WTC11 (cell line): ENCODE measurements around the gene SLITRK5. TPM values are rescaled to one million over a fixed set of nuclear protein-coding genes. Genes with fewer than 3 reads are reported as not detected.

ENCODE experiments used
- AR ChIP-seq: fragments of 250-450 bp; sonication (Bioruptor Pico); IDR thresholded peaks from 2 replicates; pipeline ENCODE4 v1.9.0; 2021; ENCODE audit warnings: mild to moderate bottlenecking
- ATF6 ChIP-seq: sonication (generic); formaldehyde crosslinking; IDR thresholded peaks from 2 replicates; pipeline ENCODE4 v1.8.1; 2023; ENCODE audit warnings: mild to moderate bottlenecking, missing genetic modification reagents
- CBFB ChIP-seq: sonication (generic); formaldehyde crosslinking; IDR thresholded peaks from 2 replicates; pipeline ENCODE4 v1.8.1; 2022; ENCODE audit warnings: mild to moderate bottlenecking, low read depth, missing genetic modification reagents
- CDX4 ChIP-seq: fragments of 250-450 bp; sonication (Bioruptor Pico); IDR thresholded peaks from 2 replicates; pipeline ENCODE4 v1.9.0; 2021; ENCODE audit warnings: moderate library complexity, mild to moderate bottlenecking, inconsistent platforms, borderline replicate concordance
- E2F1 ChIP-seq: sonication (generic); formaldehyde crosslinking; IDR thresholded peaks from 2 replicates; pipeline ENCODE4 v1.8.0; 2022; ENCODE audit warnings: mild to moderate bottlenecking, missing genetic modification reagents
- ERG ChIP-seq: fragments of 250-450 bp; sonication (Bioruptor Pico); IDR thresholded peaks from 2 replicates; pipeline ENCODE4 v1.8.0; 2021; ENCODE audit warnings: mild to moderate bottlenecking
- ETV6 ChIP-seq: sonication (generic); formaldehyde crosslinking; IDR thresholded peaks from 2 replicates; pipeline ENCODE4 v1.8.1; 2022; ENCODE audit warnings: mild to moderate bottlenecking, missing genetic modification reagents
- GRHL2 ChIP-seq: fragments of 250-450 bp; sonication (Bioruptor Pico); IDR thresholded peaks from 2 replicates; pipeline ENCODE4 v1.8.0; 2022; ENCODE audit warnings: mild to moderate bottlenecking, moderate library complexity; ENCODE audit not compliant: insufficient replicate concordance, severe bottlenecking
- JAZF1 ChIP-seq: fragments of 250-450 bp; sonication (Bioruptor Pico); IDR thresholded peaks from 2 replicates; pipeline ENCODE4 v1.9.0; 2021; ENCODE audit warnings: moderate library complexity, mild to moderate bottlenecking, inconsistent platforms
- MAX ChIP-seq: sonication (generic); formaldehyde crosslinking; IDR thresholded peaks from 2 replicates; pipeline ENCODE4 v1.8.0; 2022; ENCODE audit warnings: mild to moderate bottlenecking, missing genetic modification reagents
- OVOL2 ChIP-seq: fragments of 250-450 bp; sonication (Bioruptor Pico); IDR thresholded peaks from 2 replicates; pipeline ENCODE4 v1.9.0; 2021; ENCODE audit warnings: mild to moderate bottlenecking, borderline replicate concordance
- SP1 ChIP-seq: sonication (generic); formaldehyde crosslinking; conservative IDR thresholded peaks from 2 replicates; pipeline ENCODE4 v1.8.1; 2022; ENCODE audit warnings: missing genetic modification reagents
- STAT6 ChIP-seq: sonication (generic); formaldehyde crosslinking; conservative IDR thresholded peaks from 2 replicates; pipeline ENCODE4 v1.8.1; 2023; ENCODE audit warnings: mild to moderate bottlenecking, low read depth, missing genetic modification reagents, moderate library complexity
- TCF7 ChIP-seq: sonication (generic); formaldehyde crosslinking; IDR thresholded peaks from 2 replicates; pipeline ENCODE4 v1.8.0; 2022; ENCODE audit warnings: mild to moderate bottlenecking, low read depth, missing genetic modification reagents, moderate library complexity
- TEAD1 ChIP-seq: sonication (generic); formaldehyde crosslinking; IDR thresholded peaks from 2 replicates; pipeline ENCODE4 v1.8.0; 2022; ENCODE audit warnings: mild to moderate bottlenecking, missing genetic modification reagents
- TEAD4 ChIP-seq: sonication (generic); formaldehyde crosslinking; IDR thresholded peaks from 2 replicates; pipeline ENCODE4 v1.8.0; 2022; ENCODE audit warnings: mild to moderate bottlenecking, missing genetic modification reagents
- USF2 ChIP-seq: sonication (generic); formaldehyde crosslinking; IDR thresholded peaks from 2 replicates; pipeline ENCODE4 v1.8.1; 2023; ENCODE audit warnings: mild to moderate bottlenecking, missing genetic modification reagents, moderate library complexity
- ZNF232 ChIP-seq: sonication (generic); formaldehyde crosslinking; IDR thresholded peaks from 2 replicates; pipeline ENCODE4 v1.8.0; 2022; ENCODE audit warnings: mild to moderate bottlenecking, missing genetic modification reagents
- ZNF423 ChIP-seq: fragments of 250-450 bp; sonication (Bioruptor Pico); IDR thresholded peaks from 2 replicates; pipeline ENCODE4 v2.1.2; 2022; ENCODE audit warnings: mild to moderate bottlenecking, moderate library complexity
- ZNF512 ChIP-seq: sonication (generic); formaldehyde crosslinking; IDR thresholded peaks from 2 replicates; pipeline ENCODE4 v1.8.1; 2022; ENCODE audit warnings: missing genetic modification reagents, borderline replicate concordance
- ZSCAN18 ChIP-seq: fragments of 250-450 bp; sonication (Bioruptor Pico); IDR thresholded peaks from 2 replicates; pipeline ENCODE4 v2.1.2; 2022; ENCODE audit warnings: mild to moderate bottlenecking, moderate library complexity
- total RNA-seq: library from RNA; stranded (reverse); gene quantifications from 3 replicates; pipeline ENCODE4 v1.2.3, GENCODE V29; 2021

SLITRK5 gene
- total RNA-seq, 1 experiment from 2014 or later = 3.7 TPM

- peak; percentile 72 for TF ChIP-seq ETV6 (CRISPR knock-in tag)
- TF ChIP-seq ZNF512 (CRISPR knock-in tag) = no peak
- peak; percentile 78; the same call in 1 of the 2 replicates for TF ChIP-seq E2F1 (CRISPR knock-in tag)
- TF ChIP-seq ZNF232 (CRISPR knock-in tag) = peak; percentile 47; the same call in 1 of the 2 replicates
- TF ChIP-seq TEAD4 (CRISPR knock-in tag) = peak; percentile 36; the same call in 1 of the 2 replicates
- no peak for TF ChIP-seq STAT6
- TF ChIP-seq CDX4 (CRISPR knock-in tag) = no peak
- TF ChIP-seq TEAD1 = peak; percentile 87; the same call in 1 of the 2 replicates
- TF ChIP-seq OVOL2 (CRISPR knock-in tag) = no peak
- TF ChIP-seq ZSCAN18 = no peak
- TF ChIP-seq ZNF423 (CRISPR knock-in tag) = no peak
- peak; percentile 97 for TF ChIP-seq MAX (CRISPR knock-in tag)
- TF ChIP-seq AR (CRISPR knock-in tag) = no peak
- peak; percentile 67; the same call in 1 of the 2 replicates for TF ChIP-seq TCF7 (CRISPR knock-in tag)
- no peak for TF ChIP-seq JAZF1
- no peak for TF ChIP-seq CBFB (CRISPR knock-in tag)
- no peak for TF ChIP-seq USF2 (CRISPR knock-in tag)
- TF ChIP-seq GRHL2 (CRISPR knock-in tag) = no peak
- no peak for TF ChIP-seq ATF6 (CRISPR knock-in tag)
- TF ChIP-seq SP1 (CRISPR knock-in tag) = no peak; the same call in 1 of the 2 replicates
- no peak for TF ChIP-seq ERG (CRISPR knock-in tag)
Measured at GRCh38 chr13:87677496-87678371, 6.6 kb downstream of the SLITRK5 start (continued).
